ENCODE results near the gene ELF1.
"Not testable (repeated sequence)": the region's sequence is repeated elsewhere in the genome, so short reads cannot be mapped to it uniquely, and the experiment has no call there.

DNA sequence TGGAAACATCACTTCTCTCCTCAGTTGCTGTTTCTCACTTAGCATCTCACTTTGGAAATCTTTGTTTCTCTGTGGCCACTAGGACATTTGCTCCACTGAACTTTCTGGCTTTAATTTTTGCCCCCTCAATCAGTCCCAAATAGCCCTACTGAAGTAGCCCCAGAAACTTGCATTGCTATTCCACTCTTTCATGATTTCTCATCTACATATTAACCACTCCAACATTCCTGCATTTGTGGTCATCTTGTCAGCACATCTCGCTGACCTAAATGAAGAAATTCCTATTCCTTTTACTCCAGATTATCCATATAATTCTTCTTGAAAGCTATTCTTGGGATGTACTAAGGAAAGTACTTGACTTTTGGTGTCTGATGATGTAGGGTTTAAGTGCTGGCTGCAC lies 134.9 kb downstream of the ELF1 start:
- TF ChIP-seq, protein P1, sequence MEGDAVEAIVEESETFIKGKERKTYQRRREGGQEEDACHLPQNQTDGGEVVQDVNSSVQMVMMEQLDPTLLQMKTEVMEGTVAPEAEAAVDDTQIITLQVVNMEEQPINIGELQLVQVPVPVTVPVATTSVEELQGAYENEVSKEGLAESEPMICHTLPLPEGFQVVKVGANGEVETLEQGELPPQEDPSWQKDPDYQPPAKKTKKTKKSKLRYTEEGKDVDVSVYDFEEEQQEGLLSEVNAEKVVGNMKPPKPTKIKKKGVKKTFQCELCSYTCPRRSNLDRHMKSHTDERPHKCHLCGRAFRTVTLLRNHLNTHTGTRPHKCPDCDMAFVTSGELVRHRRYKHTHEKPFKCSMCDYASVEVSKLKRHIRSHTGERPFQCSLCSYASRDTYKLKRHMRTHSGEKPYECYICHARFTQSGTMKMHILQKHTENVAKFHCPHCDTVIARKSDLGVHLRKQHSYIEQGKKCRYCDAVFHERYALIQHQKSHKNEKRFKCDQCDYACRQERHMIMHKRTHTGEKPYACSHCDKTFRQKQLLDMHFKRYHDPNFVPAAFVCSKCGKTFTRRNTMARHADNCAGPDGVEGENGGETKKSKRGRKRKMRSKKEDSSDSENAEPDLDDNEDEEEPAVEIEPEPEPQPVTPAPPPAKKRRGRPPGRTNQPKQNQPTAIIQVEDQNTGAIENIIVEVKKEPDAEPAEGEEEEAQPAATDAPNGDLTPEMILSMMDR (conservative IDR thresholded peaks at IDR 0.05; ENCODE audit: low read length), result not testable (repeated sequence)
- not testable (repeated sequence) for TF ChIP-seq EZH2phosphoT487 (IDR thresholded peaks at IDR 0.05; ENCODE audit: borderline replicate concordance)
